Spleen (tissue), 3 donors: ENCODE results near the gene POMT2.

Source experiments
- POLR2A ChIP-seq, 3 donors: fragments of 450-650 bp; IDR thresholded peaks; one replicate each; pipeline ENCODE4 v1.5.1; 2017; ENCODE audit warnings: antibody characterized with exemption in 3 of 3, mild to moderate bottlenecking in 1 of 3
- POLR2AphosphoS5 ChIP-seq, 3 donors: sonication (generic); formaldehyde crosslinking; IDR thresholded peaks; one replicate each; pipeline ENCODE4 v1.5.1; 2017; ENCODE audit warnings: antibody characterized with exemption in 3 of 3

DNA sequence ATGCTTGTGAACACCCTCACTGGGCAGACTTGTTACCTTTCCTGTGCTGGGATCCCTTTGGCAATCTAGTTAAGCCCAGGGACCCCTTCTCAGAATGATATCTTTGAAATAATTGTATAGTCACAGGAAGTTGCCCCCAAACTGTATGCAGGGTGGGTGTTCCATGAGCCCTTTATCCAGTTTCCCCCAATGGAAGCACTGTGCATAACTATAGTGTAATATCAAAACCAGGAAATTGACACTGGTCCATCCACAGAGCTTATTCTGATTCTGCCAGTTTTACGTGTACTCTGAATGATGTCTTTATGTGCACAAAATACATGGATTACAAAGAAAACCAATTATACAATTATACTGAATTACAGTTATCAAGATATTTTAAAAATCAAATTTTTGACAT, 73.9 kb downstream of the POMT2 start:
- TF ChIP-seq POLR2A (IDR thresholded peaks at IDR 0.05): no peak
- TF ChIP-seq POLR2AphosphoS5 (IDR thresholded peaks at IDR 0.05): no peak
